HEK293T (cell line): ENCODE data around the gene FBXW7.

Experiments
- CTCF ChIA-PET: fragments of 350-600 bp; formaldehyde crosslinking; extraction: SDS; loops from one replicate; lab custom pipeline; 2021; ENCODE audit warnings: antibody characterized with exemption, inconsistent platforms; lab: Yijun Ruan, JAX
- POLR2A ChIA-PET: fragments of 350-600 bp; formaldehyde crosslinking; extraction: SDS; loops from one replicate; lab custom pipeline; 2020; ENCODE audit warnings: antibody characterized with exemption, inconsistent platforms; lab: Yijun Ruan, JAX
- DNase-seq: peaks from one replicate; pipeline ENCODE4 v3.0.0; 2012; ENCODE audit warnings: mixed read lengths; ENCODE audit errors: extremely low spot score
- ARNT ChIP-seq: fragments of 450-650 bp; IDR thresholded peaks from 2 replicates; pipeline ENCODE4 v1.6.1; 2017; ENCODE audit warnings: mild to moderate bottlenecking
- BHLHE40 ChIP-seq: fragments of 450-650 bp; IDR thresholded peaks from 2 replicates; pipeline ENCODE4 v1.6.1; 2016; ENCODE audit warnings: mild to moderate bottlenecking, moderate library complexity, borderline replicate concordance
- CTBP1 ChIP-seq: fragments of 450-650 bp; IDR thresholded peaks from 2 replicates; pipeline ENCODE4 v1.6.1; 2016; ENCODE audit warnings: borderline replicate concordance
- ELF4 ChIP-seq: fragments of 450-650 bp; IDR thresholded peaks from 2 replicates; pipeline ENCODE4 v1.6.1; 2017; ENCODE audit warnings: antibody characterized with exemption
- FOXA1 ChIP-seq: fragments of 450-650 bp; IDR thresholded peaks from 2 replicates; pipeline ENCODE4 v1.6.1; 2016; ENCODE audit warnings: mild to moderate bottlenecking
- FOXK2 ChIP-seq: fragments of 450-650 bp; IDR thresholded peaks from 2 replicates; pipeline ENCODE4 v1.6.1; 2016; ENCODE audit warnings: mild to moderate bottlenecking
- FOXM1 ChIP-seq: fragments of 450-650 bp; IDR thresholded peaks from 2 replicates; pipeline ENCODE4 v1.6.1; 2017; ENCODE audit warnings: mild to moderate bottlenecking, borderline replicate concordance
- HDGF ChIP-seq: fragments of 450-650 bp; IDR thresholded peaks from 2 replicates; pipeline ENCODE4 v1.6.1; 2017; ENCODE audit warnings: antibody characterized with exemption, borderline replicate concordance
- L3MBTL2 ChIP-seq: fragments of 450-650 bp; conservative IDR thresholded peaks from 2 replicates; pipeline ENCODE4 v1.6.1; 2016; ENCODE audit warnings: mild to moderate bottlenecking
- LEF1 ChIP-seq: fragments of 450-650 bp; IDR thresholded peaks from 2 replicates; pipeline ENCODE4 v1.6.1; 2017; ENCODE audit warnings: mild to moderate bottlenecking, borderline replicate concordance
- NFRKB ChIP-seq: fragments of 450-650 bp; IDR thresholded peaks from 2 replicates; pipeline ENCODE4 v1.6.1; 2016; ENCODE audit warnings: mild to moderate bottlenecking, moderate library complexity
- PKNOX1 ChIP-seq: fragments of 450-650 bp; IDR thresholded peaks from 2 replicates; pipeline ENCODE4 v1.6.1; 2016
- SP1 ChIP-seq: fragments of 450-650 bp; IDR thresholded peaks from 2 replicates; pipeline ENCODE4 v1.6.1; 2017
- SUZ12 ChIP-seq: fragments of 450-650 bp; IDR thresholded peaks from 2 replicates; pipeline ENCODE4 v1.6.1; 2016; ENCODE audit warnings: mild to moderate bottlenecking
- TARDBP ChIP-seq: fragments of 450-650 bp; IDR thresholded peaks from 2 replicates; pipeline ENCODE4 v1.6.1; 2016
- ZNF384 ChIP-seq: fragments of 450-650 bp; IDR thresholded peaks from 2 replicates; pipeline ENCODE4 v1.6.1; 2016

FBXW7 gene

GRCh38 chr4:152331042-152331441 lies 204.8 kb downstream of the FBXW7 start:
- DNase-seq: no peak
- TF ChIP-seq NFRKB (no peak), BHLHE40 (no peak), FOXA1 (no peak), LEF1 (no peak)
- POLR2A ChIA-PET: no interaction called here
- CTCF ChIA-PET: no interaction called here

DNA sequence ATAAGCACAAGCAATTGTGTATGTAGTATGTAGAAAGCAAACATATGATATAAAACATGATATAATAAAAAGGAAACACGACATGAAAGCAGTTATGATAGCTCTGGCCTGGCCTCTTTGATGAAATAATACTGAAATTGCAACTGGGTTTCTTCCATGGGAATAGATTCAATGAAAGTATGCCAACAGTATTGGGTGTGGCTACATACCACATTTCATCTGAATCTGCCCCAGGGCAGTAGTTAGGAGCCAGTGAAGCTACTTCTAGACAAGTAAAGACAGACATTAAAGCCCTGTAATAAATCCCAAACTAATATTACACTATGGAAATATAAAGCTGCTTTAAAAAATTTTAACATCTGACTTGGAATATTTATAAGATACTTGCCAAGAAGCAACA lies 207.3 kb downstream of the FBXW7 start:
- ChIA-PET POLR2A (no interaction called here), CTCF (interaction anchor here (0.6 kb wide), 1 partner anchor 1606 kb away, joined by 3 read pairs; no protein-coding TSS in a partner anchor)
- DNase-seq: no peak
- TF ChIP-seq FOXK2: no peak
- TF ChIP-seq TARDBP: no peak
- no peak for TF ChIP-seq LEF1
- no peak for TF ChIP-seq FOXA1
- TF ChIP-seq ZNF384: no peak
- no peak for TF ChIP-seq CTBP1
- no peak for TF ChIP-seq SP1

- ChIA-PET CTCF (interaction anchor here (0.6 kb wide), 1 partner anchor 1605 kb away, joined by 3 read pairs; no protein-coding TSS in a partner anchor), POLR2A (no interaction called here)
- TF ChIP-seq ZNF384 (no peak), L3MBTL2 (no peak), SP1 (no peak), FOXK2 (no peak), TARDBP (no peak), LEF1 (no peak), BHLHE40 (no peak), ELF4 (no peak), NFRKB (no peak), HDGF (no peak), FOXM1 (no peak), CTBP1 (no peak), FOXA1 (no peak), SUZ12 (no peak), PKNOX1 (no peak), ARNT (no peak)
- DNase-seq: no peak
Observed at GRCh38 chr4:152327606-152328453, 208.1 kb downstream of the FBXW7 start.

DNA sequence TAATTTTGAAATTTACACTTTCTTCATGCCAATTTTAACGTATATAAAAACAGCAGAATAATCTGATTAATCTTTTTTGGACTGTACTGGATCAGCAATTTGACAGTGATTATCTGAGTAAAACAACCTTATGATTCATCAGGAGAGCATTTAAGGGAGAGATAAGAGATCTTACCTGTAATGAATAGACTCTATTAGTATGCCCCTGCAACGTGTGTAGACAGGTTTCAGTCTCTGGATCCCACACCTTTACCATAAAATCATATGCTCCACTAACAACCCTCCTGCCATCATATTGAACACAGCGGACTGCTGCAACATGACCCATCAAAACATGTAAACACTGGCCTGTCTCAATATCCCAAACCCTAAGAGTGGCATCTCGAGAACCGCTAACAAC lies 210.1 kb downstream of the FBXW7 start:
- DNase-seq: no peak
- POLR2A ChIA-PET: no interaction called here
- CTCF ChIA-PET: no interaction called here
- TF ChIP-seq FOXK2: no peak
- TF ChIP-seq ELF4: no peak
- TF ChIP-seq SP1: no peak
- no peak for TF ChIP-seq NFRKB

DNA sequence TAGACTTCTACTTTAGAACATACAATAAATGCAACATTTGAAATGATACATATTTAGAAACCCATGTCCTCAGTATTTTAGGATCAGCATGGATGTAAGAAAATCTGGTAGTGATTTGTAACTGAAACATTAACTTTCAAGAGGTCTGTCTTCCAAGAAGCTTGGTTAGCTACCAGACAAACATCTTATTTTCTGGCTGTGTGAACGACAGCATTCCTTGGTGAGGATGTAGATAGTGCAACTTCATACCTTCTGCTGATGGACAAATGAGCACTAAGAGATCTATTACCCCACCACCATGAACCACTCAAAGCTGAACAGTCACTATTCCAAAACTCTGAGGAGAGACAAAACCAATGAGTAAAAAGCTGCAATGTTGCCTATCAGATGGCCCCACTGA lies 212.7 kb downstream of the FBXW7 start:
- ChIA-PET CTCF (no interaction called here), POLR2A (no interaction called here)
- no peak for TF ChIP-seq L3MBTL2
- TF ChIP-seq HDGF: no peak
- no peak for TF ChIP-seq FOXK2
- no peak for TF ChIP-seq NFRKB
- TF ChIP-seq FOXM1: no peak
- TF ChIP-seq LEF1: no peak
- TF ChIP-seq PKNOX1: no peak
- TF ChIP-seq SP1: no peak
- TF ChIP-seq SUZ12: no peak
- TF ChIP-seq TARDBP: no peak
- TF ChIP-seq ZNF384: no peak
- TF ChIP-seq CTBP1: no peak
- TF ChIP-seq ELF4: no peak
- TF ChIP-seq FOXA1: no peak
- DNase-seq: no peak

GRCh38 chr4:152322656-152323055 lies 213.2 kb downstream of the FBXW7 start:
- no peak for DNase-seq
- ChIA-PET CTCF (no interaction called here), POLR2A (no interaction called here)
- no peak for TF ChIP-seq NFRKB
- TF ChIP-seq ARNT: no peak
- no peak for TF ChIP-seq PKNOX1

- no peak for DNase-seq
- TF ChIP-seq ELF4: no peak
- no peak for TF ChIP-seq FOXM1
- no peak for TF ChIP-seq SUZ12
- TF ChIP-seq ARNT: no peak
- no peak for TF ChIP-seq SP1
- no peak for TF ChIP-seq HDGF
- TF ChIP-seq CTBP1: no peak
- TF ChIP-seq FOXK2: no peak
- no peak for TF ChIP-seq PKNOX1
- no peak for TF ChIP-seq ZNF384
- no peak for TF ChIP-seq TARDBP
- TF ChIP-seq BHLHE40: no peak
- no peak for TF ChIP-seq L3MBTL2
- TF ChIP-seq LEF1: no peak
- no peak for TF ChIP-seq FOXA1
- no peak for TF ChIP-seq NFRKB
- ChIA-PET POLR2A (no interaction called here), CTCF (interaction anchor here (0.6 kb wide), 1 partner anchor 34 kb away, joined by 3 read pairs; no protein-coding TSS in a partner anchor)
Observed at GRCh38 chr4:152321923-152322322, 214.0 kb downstream of the FBXW7 start.
